GM18870 (cell line): Measurements from ENCODE around the gene CD74.

Experiments
- ATAC-seq: cut with Tn5 transposase; IDR thresholded peaks from one replicate; pipeline ENCODE4 v1.9.1; 2021; ENCODE audit warnings: moderate library complexity; ENCODE audit not compliant: unreplicated experiment

The CD74 gene

DNA sequence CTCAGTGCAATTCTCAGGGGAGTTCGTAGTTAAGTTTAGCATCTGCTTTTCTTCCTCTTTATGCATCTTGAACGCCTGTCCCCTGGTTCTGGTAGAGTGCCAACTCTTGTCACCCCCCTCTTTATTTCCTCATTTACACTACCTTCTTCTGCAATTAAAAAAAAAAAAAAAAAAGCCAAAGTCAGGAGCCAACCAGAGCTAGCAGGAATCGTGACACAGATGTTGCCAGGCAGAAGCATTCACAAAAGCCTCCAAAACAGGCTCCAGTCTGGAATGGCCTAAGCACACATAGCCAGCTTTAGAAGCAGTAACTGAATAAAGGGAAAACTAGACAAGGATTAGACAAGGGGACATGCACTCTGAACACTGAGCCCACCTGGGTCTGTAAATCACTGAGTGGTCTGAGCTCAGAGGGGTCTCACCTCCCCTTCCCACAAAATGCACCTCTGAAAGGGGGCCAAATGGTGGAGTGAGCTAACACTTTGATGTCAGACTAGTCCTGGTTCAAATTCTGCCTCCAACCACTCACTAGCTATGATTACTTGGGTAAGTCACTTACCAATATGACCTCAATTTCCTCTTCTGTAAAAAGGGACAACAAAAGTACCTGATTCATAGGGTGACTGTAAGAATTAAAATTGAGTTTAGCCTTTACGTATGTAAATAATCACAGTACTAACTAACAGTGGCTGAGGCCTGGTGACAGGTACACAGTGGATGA, 2.0 kb downstream of the CD74 start:
- no peak for ATAC-seq

DNA sequence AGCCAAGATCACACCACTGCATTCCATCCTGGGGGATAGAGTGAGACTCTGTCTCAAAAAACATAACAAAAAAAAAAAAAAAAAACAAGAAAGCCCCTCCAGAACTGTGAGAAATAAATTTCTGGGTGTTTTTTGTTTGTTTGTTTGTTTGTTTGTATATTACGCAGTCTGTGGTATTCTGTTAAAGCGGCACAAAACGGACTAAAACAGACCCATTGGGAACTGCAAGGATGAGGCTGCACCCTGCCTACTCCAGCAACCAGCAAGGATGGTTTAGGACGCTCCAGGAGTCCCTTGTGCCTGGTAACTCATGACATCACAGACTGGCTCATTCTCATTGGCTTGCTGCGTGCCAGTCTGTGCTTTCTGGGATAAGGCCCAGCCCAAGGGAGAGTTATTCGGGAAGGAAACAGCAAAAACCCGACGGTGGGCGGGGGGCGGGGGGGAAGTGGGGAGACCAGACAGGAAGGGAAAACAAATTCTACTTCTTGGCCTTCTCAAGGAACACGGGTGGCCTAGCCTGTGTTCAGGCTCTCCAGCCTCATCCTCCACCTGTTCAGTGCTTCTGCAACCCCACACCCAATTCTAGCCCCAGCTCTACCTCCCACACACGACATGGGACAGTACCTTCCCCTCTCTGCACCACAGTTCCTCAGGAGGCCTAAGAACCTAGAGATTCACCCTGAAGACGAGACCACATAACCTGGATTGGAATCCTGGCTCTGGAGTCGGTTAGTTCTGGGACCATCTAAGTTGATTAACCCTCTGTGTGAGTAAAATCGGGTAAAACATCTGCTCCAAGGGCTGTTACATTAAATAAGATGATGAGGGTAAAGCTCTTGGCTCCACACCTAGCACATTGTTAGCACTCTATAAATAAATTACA, 2.8 kb downstream of the CD74 start:
- ATAC-seq, result peak; percentile 23

DNA sequence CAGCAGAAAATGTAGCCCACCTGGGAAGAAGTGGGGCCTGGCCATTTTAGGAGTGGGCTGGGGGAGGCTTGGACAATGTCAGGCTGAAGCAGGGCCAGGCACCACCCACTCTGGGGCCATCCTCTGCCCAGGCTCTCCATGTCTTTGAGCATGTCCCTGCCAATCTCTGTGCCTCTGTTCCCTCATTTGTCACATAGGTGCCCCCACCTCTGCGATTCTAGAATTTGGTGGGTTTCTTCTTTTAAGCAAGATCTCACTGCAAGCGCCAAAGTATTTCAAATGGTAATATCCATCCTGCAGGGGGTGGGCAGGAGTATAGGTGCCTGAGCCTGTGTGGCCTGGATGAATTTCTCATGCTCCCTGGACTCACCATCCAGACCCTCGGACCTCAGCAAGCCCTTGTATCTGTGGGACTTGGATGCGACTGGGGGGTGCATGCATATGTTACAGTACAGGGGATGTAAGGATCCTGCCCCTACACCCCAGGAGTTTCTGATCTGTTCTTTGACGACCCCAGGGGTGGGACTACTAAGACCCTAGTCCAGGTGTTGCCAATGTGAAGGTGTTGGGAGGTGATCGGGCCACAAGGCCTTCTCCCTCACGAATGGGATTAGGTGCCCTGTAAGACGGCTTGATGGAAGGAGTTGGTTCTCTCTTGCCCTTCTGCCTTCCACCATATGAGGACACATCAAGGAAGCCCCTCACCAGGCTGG, 4.3 kb downstream of the CD74 start:
- ATAC-seq, result no peak

DNA sequence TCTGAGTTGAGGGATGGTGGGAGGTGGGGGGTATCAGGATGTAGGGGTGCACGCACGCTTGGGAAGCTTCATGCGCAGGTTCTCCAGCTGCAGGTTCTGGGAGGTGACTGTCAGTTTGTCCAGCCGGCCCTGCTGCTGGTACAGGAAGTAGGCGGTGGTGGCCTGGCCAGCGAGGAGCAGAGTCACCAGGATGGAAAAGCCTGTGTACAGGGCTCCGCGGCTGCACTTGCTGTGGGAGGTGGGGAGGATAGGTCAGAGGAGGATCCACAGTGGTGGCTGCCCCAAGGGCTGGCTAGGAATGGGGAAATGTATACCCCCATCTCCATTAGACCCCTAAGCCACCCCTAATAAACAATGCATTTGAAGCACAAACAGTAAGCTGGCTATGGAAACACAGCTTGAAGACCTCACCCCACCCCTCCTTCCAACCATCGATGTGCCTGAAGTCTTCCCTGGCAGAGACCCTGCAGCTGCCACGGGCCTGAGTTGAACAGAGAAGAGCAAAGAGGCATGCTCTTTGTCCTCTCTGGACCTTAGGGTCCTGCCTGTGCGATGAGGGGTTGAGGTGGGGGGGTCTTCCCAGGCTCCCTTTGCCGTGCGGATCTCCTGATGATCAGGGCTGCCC, 5.5 kb downstream of the CD74 start:
- ATAC-seq, result no peak

DNA sequence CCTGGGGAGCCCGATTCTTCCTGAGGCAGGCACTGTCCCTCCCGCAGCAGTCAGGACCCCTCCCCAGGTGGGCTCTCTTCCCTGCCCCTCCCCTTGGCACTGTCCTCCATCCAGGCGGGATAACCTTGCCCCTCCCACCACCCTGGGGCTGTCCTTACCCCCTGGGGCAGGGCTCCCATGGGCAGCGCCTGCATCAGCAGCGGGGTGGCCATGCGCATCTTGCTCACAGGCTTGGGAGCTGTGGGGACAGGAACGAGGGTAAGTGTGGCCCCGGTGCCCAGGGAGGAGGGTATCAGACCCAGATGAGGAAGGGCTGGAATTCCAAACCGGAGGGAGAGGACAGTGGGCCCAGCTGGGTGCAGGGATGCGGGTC, 6.0 kb downstream of the CD74 start:
- ATAC-seq, result no peak

DNA sequence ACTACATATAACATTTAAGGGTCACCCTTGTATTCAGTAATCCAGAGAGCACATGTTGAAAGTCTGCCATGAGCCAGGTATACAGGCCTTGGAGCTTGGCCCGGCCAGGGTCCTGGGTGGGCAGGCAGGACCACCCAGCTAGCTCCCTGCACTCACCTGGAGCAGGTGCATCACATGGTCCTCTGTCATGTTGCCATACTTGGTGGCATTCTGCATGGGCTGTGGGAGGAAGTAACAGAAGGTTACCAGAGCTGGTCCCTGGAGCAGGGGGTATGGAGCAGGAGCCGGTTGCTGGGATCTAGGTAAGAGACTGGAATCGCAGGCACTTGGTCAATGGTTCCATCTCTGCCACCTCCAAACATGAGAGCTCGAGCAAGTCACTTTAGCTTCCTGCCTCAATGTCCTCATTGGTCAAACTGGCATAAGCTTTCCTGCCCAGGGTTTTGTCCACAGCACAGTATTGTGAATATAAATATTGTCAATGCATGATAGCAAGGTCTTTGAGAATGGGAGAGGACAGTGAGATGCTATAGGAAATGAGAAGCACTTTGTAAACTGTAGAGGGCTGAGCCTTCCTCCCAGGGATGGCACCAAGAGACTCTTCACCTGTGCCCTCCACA, 6.5 kb downstream of the CD74 start:
- ATAC-seq, result no peak

DNA sequence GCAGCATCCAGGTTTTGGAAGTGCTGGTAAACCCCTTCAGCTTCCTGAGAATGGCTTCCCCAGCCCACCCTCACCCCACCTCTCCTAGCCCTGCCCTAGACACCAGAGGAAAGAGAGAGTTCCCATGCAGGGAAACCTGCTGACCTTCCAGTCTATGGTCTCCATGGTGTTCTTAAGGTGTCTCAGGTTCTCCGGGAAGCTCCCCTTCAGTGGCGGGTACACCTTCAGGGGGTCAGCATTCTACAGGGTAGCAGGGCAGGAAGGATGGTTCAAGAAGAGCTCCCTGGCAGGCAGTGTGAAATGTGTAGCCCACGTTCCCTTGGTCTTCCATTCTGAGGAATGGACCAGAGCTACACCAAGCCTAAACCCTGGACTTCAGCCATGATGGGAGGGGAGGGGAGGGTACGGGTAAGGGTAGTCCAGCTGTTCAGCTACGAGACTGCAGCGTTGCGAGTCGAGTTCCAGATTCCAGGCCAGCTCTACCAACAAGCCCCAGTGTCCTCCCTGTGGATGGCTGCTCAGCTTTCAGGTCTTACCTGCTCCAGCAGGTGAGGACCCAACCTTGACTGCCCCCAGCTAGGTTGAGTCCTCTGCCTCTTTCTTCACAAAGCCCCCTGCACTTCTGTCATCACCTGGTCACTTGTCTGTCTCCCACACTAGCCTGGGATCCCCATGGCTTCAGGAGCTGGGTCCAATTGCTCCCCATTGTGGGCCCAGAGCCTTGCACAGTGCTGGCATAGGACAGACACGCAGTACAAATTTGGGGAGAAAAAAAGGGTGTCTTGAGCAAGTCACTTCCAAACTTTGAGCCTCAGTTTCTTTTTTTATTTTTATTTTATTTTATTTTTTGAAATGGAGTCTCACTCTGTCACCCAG, 7.5 kb downstream of the CD74 start:
- no peak for ATAC-seq

DNA sequence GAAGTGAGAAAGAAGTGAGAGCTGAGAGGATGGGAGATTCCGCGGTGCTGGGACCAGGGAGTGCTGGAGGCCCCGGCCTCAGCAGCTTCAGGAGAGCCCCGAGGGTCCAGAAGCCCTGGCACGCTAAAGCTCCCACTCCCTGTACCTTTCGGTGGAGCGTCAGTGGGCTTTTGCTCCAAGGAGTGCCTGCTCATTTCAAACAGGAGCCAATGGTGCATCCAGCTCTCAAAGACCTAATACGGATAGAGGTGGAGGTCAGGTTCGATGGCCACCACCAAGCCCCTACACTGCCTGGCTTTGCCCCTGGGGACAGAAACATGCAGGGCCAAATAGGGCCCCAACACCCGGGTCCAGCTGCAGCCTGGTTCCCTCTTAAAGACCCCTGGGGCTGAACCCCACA, 8.2 kb downstream of the CD74 start:
- ATAC-seq, result no peak

DNA sequence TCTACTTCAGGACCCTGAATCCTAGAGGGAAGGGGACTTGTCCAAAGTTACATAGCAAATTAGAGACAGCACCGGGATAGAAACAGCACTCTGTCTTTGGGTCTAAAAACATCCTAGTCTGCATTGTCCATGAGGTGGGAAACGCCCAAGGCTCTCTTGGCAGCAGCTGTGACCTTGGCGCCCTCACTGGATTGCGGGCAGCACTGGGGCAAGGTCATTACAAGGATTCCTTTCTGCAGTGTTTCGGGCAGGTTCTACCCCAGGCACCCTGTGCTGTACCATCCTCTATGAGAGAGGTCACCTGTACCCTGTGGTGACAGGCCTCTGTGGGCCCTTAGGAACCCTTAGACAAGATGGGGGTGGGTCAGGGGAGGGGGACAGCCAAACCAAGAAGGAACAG, 8.6 kb downstream of the CD74 start:
- ATAC-seq, result no peak

DNA sequence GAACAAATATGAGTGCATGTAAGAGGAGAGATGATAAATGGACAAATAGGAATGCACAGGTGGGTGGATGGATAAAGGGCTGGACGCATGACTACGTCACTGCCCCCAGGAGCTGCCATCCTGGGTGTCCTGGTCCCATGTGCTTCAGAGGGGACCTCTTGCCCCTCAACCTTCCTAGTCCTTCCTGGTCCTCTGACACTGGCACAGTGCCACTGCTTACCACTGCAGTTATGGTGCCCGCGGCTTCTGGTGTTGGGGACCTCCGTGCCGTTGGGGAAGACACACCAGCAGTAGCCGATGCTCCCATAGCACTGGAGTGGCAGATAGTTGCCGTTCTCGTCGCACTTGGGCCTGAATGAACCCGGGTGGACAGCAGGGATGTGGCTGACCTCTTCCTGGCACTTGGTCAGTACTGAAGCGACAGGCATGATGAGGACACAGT, 9.8 kb downstream of the CD74 start:
- no peak for ATAC-seq

DNA sequence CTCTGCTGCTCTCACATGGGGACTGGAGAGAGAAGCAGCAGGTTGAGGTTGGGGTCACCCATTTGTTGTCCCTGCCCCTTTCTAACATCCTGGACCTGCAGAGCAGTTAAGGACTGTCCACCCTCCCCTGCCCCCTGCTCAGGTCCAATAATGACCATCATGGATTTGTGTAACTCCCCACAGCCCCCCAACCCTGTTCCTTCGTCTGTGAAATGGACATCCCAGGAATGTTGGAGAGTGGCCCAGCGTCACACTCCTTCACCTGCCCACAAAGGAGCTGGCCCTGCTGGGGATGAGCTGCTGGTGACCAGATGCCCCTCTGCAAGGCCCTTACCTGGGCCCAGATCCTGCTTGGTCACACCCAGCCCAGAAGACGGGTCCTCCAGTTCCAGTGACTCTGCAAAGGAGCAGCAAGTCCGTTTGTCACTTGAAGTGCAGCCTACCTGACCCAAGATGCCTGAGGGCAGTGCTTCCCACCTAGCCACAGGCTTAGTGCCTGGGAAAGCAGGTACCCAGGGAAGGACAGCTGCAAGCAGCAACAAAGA, 10.4 kb downstream of the CD74 start:
- ATAC-seq, result no peak

DNA sequence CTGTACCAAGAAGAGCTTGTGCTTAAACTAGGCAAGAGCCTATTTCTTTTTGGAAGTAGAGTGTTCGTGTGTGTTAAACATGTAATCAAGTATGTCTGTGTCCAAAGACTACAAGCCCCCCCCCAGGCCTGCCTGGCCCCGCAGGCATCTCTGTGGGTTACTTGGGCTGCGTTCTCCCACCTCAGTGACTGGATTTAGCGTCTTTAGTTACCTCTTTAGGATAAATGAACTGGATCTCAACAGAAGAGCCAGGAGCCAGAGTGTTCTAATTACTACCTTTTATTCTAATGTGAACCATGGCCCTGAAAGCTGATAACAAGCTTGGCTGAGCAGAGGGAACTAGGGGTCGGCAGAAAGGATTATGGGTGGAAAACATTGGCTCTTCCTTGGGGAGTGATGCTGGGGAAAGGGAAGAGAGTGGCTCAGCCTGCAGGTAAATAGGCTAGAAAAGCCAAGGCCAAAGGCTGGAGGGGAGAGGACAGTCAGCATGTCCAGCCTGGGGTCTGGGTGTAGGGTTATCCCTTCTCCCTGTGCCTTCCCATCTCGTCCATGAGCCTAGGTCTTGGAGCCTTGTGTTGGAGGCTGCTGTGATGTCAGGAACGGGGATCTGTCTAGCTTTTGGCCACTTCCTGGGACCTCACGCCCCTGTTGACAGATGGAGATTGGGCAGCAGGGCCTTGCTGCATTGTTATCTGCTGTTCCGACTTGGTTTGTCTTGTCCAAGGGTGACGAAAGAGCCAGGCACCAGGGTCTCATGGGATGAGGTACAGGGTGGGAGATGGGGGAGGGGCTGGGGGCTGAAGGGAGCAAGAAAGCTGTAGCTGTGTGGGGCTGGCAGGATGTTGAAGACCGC, 11.1 kb downstream of the CD74 start:
- ATAC-seq, result no peak

DNA sequence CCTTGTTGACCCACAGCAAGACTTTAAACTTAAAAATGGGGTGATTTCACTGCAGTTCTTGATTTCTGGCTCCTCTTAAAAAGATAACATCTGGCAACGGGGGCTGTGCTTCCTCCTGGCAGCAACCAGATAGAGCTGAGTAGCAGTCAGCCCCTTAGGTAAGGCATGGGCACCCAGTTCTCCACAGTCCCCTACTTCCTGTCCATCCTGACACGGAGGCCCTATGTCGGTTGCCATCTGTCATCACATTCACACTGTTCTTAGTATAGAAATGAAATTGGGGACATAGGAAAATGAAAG, 11.7 kb downstream of the CD74 start:
- ATAC-seq, result no peak

DNA sequence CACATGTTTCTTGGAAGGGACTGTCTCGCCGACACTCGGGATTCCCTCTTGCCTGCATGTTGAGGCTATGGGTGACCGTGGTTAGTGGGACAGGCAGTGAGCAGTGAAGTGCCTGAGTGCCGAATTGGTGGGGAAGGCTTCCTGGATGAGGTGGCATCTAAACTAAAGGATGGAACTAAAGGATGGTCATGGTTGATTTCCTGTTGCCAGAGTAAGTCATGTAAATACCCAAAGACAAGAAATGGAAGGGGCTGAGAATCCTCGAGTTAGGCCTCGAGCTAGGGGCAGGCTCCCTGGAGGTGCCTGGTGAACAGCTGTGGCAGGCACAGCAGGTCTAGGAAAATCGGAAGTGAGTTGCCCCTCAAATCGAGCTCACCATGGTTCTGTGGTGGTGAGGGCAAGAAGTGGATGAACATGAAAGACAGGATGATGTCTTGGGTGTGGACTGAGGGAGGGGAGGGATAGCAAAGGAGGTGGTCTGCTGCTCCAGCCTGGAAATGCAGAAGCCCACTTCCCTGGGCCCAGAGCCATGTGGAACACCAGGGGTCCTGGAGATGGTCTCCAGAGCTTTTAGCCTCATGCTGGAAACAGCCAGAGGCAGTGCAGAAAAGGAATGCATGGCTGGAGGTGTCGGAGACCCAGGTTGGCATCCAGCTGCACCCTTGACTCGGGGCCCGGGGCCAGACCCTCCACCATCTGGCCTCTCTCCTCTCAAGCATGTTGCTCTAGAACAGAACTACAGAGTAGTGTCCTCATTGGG, 12.2 kb downstream of the CD74 start:
- no peak for ATAC-seq

DNA sequence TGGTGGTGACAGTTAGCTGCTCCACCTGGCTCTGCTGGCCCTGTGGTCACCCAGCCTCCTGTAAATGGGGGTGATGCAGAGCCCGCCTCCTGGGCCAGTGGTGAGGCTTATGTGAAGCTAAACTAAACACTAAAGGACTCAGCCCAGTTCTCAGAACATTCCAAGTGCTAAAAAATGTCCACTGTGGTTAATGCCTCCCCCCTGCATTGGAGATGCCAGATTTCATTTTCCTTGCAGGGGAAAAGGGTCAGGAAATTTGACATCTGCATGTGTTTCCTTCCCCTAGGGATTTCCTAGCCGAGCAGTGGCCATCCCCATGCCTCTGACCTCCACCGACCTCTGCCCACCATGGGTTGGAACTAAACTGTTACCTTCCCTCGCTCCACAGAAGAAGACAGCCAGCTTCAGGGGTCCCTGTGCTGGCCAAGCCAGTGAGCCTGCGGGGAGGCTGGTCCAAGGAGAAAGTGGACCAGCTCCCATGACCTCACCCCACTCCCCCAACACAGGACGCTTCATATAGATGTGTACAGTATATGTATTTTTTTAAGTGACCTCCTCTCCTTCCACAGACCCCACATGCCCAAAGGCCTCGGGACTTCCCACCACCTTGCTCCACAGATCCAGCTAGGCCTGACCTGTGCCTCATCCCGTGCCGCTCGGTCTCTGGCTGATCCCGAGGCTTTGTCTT, 13.0 kb downstream of the CD74 start:
- peak; percentile 7 for ATAC-seq

DNA sequence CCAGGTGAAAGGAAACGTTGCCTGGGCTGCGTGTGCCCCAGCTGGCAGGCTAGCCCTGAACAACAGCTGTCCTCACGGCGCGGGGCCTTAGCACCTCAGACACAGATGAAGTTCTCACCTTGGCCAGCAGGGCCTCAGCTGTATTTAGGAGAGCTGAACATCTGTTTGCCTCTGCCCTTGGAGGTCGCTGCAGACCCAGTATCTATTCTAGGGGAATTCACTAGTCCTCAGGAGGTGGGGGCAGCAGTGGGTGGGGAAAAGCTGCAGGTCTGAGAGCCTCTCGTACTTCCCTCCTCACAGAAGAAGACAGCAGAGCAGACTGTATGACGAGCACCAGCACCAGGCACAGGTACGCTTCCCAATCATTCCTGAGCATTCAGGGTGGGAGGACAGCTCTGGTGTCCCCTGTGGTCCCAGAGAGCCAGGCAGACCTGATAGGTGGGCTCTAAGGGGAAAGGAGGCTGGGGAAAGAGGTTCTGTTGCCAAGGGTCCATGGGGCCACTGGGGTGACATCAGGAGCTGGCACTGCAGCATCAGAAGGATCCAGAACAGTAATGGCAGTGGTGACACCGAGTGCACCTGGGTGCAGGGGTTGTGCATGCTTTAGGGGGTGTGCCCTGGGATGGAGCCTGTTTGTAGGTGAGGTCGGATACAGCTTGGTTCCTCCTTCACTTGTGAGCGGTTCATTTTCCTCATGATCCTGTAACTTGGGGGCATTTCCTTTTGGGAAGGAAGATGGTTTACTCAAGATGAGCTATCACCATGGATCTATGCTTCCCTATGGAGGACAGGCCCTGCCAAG, 13.8 kb downstream of the CD74 start:
- peak; percentile 54 for ATAC-seq
